ENCODE data around the gene MVP.
"Not testable (repeated sequence)": the region's sequence is repeated elsewhere in the genome, so short reads cannot be mapped to it uniquely, and the experiment has no call there.

Gene MVP

GRCh38 chr16:29815793-29816693 is 4.2 kb upstream of the MVP start, which contains the start of gene PAGR1:
PAGR1 (plus strand) TSS chr16:29816152; CDS start chr16:29816526, 374 bp downstream.
- DNase-seq (ENCODE audit: low read depth) = peak; percentile 97

- DNase-seq (ENCODE audit: low read depth) = no peak
These were observed 3.4 kb upstream of the MVP start for GRCh38 chr16:29816694-29817441.

GRCh38 chr16:29818082-29818481 is 2.2 kb upstream of the MVP start:
- no peak for DNase-seq (ENCODE audit: low read depth)

GRCh38 chr16:29819506-29819905 is 756 bp upstream of the MVP start:
- no peak for DNase-seq (ENCODE audit: low read depth)

- DNase-seq (ENCODE audit: low read depth) = no peak
These were observed 724 bp downstream of the MVP start for GRCh38 chr16:29820730-29821642.

- no peak for DNase-seq (ENCODE audit: low read depth)
These were observed 1.4 kb downstream of the MVP start for GRCh38 chr16:29821643-29822115.

- no peak for DNase-seq (ENCODE audit: low read depth)
These were observed 4.4 kb downstream of the MVP start for GRCh38 chr16:29824589-29825144.

GRCh38 chr16:29825145-29826044 is 5.1 kb downstream of the MVP start:
- no peak for DNase-seq (ENCODE audit: low read depth)

- no peak for DNase-seq (ENCODE audit: low read depth)
These were observed 6.1 kb downstream of the MVP start for GRCh38 chr16:29826342-29826695.

- DNase-seq (ENCODE audit: low read depth) = no peak
These were observed 10.5 kb downstream of the MVP start for GRCh38 chr16:29830774-29831173.

GRCh38 chr16:29831490-29831889 is 11.2 kb downstream of the MVP start:
- no peak for DNase-seq (ENCODE audit: low read depth)

- not testable (repeated sequence) for DNase-seq (ENCODE audit: low read depth)
These were observed 13.0 kb downstream of the MVP start for GRCh38 chr16:29833219-29833618.

GRCh38 chr16:29834079-29834478 is 13.8 kb downstream of the MVP start:
- no peak for DNase-seq (ENCODE audit: low read depth)

GRCh38 chr16:29835926-29836325 is 15.7 kb downstream of the MVP start:
- no peak for DNase-seq (ENCODE audit: low read depth)

GRCh38 chr16:29836623-29837022 is 16.4 kb downstream of the MVP start:
- no peak for DNase-seq (ENCODE audit: low read depth)

GRCh38 chr16:29837841-29838240 is 17.6 kb downstream of the MVP start:
- no peak for DNase-seq (ENCODE audit: low read depth)

GRCh38 chr16:29839822-29840221 is 19.6 kb downstream of the MVP start:
- no peak for DNase-seq (ENCODE audit: low read depth)

GRCh38 chr16:29840240-29840639 is 20.0 kb downstream of the MVP start:
- no peak for DNase-seq (ENCODE audit: low read depth)

- DNase-seq (ENCODE audit: low read depth) = no peak
These were observed 21.4 kb downstream of the MVP start for GRCh38 chr16:29841631-29842030.

- no peak for DNase-seq (ENCODE audit: low read depth)
These were observed 22.6 kb downstream of the MVP start for GRCh38 chr16:29842732-29843346.
